LoVo (cell line): ENCODE data around the gene WIZ.
"Not testable (repeated sequence)": the region's sequence is repeated elsewhere in the genome, so short reads cannot be mapped to it uniquely, and the experiment has no call there.

Source experiments
- DNase-seq: peaks from one replicate; pipeline ENCODE4 v3.0.0-alpha.2; 2016; ENCODE audit warnings: low spot score

WIZ gene

GRCh38 chr19:15427991-15428471 is 21.7 kb downstream of the WIZ start:
- no peak for DNase-seq

- no peak for DNase-seq
These were observed 22.4 kb downstream of the WIZ start for GRCh38 chr19:15427350-15427700.

- no peak for DNase-seq
These were observed 23.0 kb downstream of the WIZ start for GRCh38 chr19:15426485-15427349.

- DNase-seq: no peak
These were observed 24.3 kb downstream of the WIZ start for GRCh38 chr19:15425321-15425950.

- DNase-seq: no peak
These were observed 25.0 kb downstream of the WIZ start for GRCh38 chr19:15424692-15425272.

- DNase-seq: no peak
These were observed 25.6 kb downstream of the WIZ start for GRCh38 chr19:15424121-15424520.

- DNase-seq: no peak
These were observed 26.6 kb downstream of the WIZ start for GRCh38 chr19:15423130-15423529.

GRCh38 chr19:15422296-15423075 is 27.3 kb downstream of the WIZ start:
- no peak for DNase-seq

- no peak for DNase-seq
These were observed 28.0 kb downstream of the WIZ start for GRCh38 chr19:15421721-15422260.

- no peak for DNase-seq
These were observed 28.5 kb downstream of the WIZ start for GRCh38 chr19:15421136-15421695.

GRCh38 chr19:15419413-15420025 is 30.2 kb downstream of the WIZ start:
- no peak for DNase-seq

- peak; percentile 99 for DNase-seq
These were observed 31.0 kb downstream of the WIZ start, which contains the start of gene AKAP8L for GRCh38 chr19:15418579-15419412. AKAP8L (minus strand) TSS chr19:15418988; CDS start chr19:15418923, 65 bp downstream.

GRCh38 chr19:15418231-15418578 is 31.6 kb downstream of the WIZ start:
- DNase-seq: no peak

GRCh38 chr19:15417699-15418098 is 32.1 kb downstream of the WIZ start:
- DNase-seq: no peak

GRCh38 chr19:15412832-15413231 is 36.9 kb downstream of the WIZ start:
- DNase-seq: no peak

- DNase-seq: not testable (repeated sequence)
These were observed 38.4 kb downstream of the WIZ start for GRCh38 chr19:15411351-15411750.

- no peak for DNase-seq
These were observed 45.0 kb downstream of the WIZ start for GRCh38 chr19:15404780-15405211.

- no peak for DNase-seq
These were observed 45.5 kb downstream of the WIZ start for GRCh38 chr19:15404097-15404779.

- no peak for DNase-seq
These were observed 46.6 kb downstream of the WIZ start for GRCh38 chr19:15403151-15403531.
